NT2/D1 (cell line): ENCODE data around the gene ZFAND2B.

ENCODE experiments used
- SUZ12 ChIP-seq: IDR thresholded peaks from 2 replicates; pipeline ENCODE4 v1.6.1; 2011; ENCODE audit not compliant: insufficient read length, insufficient read depth; ENCODE audit errors: extremely low read depth
- YY1 ChIP-seq: IDR thresholded peaks from 2 replicates; pipeline ENCODE4 v1.6.1; 2011; ENCODE audit not compliant: insufficient read length, insufficient read depth
- ZNF274 ChIP-seq: IDR thresholded peaks from 2 replicates; pipeline ENCODE4 v1.6.1; 2011; ENCODE audit warnings: mild to moderate bottlenecking, low read depth, low read length

DNA sequence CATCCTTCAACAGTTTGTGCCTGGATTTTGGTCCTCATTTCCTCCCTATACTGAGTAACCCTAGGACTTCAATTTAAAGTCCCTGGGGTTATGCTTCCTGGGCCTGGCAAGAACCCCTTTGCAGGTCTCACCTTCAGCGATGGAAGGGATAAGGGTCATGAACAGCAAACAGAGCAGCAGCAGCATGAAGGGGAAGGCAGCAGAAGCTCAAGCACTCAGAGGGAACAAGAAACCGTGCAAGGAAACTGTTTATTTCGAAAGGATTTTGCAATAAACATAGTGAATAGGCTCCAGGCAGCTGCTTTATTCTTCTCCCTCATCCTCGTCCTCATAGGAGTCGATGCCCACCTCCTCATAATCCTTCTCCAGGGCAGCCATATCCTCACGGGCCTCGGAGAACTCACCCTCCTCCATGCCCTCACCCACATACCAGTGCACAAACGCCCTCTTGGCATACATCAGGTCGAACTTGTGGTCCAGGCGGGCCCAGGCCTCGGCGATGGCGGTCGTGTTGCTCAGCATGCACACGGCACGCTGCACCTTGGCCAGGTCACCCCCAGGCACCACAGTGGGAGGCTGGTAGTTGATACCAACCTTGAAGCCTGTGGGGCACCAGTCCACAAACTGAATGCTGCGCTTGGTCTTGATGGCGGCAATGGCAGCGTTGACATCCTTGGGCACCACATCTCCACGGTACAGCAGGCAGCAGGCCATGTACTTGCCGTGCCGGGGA is 43.6 kb downstream of the ZFAND2B start:
- TF ChIP-seq SUZ12 (no peak), YY1 (no peak), ZNF274 (no peak)
